ENCODE results near the gene MGAT1.
"Not testable (repeated sequence)": the region's sequence is repeated elsewhere in the genome, so short reads cannot be mapped to it uniquely, and the experiment has no call there.

Gene MGAT1

DNA sequence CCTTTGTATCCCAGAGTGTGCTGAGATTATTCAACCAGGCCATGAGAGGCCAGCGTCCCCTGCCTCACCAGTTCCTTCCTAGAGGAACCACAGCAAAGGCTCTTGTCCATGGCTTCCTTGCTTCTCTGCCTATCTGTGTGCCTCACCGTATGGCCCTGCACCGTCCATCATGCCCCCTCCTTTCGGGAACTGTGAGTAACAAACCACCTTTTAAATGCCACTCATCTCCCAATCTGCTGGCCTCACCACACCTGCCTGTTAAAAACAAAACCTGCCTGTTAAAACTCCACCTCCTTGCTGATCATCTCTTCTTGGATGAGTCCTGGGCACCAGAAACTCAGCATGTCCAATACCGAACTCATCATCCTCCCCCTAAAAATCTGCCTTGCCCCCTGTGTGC lies 58.4 kb downstream of the MGAT1 start:
- no peak for DNase-seq (ENCODE audit: low spot score)
- TF ChIP-seq, protein P1, sequence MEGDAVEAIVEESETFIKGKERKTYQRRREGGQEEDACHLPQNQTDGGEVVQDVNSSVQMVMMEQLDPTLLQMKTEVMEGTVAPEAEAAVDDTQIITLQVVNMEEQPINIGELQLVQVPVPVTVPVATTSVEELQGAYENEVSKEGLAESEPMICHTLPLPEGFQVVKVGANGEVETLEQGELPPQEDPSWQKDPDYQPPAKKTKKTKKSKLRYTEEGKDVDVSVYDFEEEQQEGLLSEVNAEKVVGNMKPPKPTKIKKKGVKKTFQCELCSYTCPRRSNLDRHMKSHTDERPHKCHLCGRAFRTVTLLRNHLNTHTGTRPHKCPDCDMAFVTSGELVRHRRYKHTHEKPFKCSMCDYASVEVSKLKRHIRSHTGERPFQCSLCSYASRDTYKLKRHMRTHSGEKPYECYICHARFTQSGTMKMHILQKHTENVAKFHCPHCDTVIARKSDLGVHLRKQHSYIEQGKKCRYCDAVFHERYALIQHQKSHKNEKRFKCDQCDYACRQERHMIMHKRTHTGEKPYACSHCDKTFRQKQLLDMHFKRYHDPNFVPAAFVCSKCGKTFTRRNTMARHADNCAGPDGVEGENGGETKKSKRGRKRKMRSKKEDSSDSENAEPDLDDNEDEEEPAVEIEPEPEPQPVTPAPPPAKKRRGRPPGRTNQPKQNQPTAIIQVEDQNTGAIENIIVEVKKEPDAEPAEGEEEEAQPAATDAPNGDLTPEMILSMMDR (IDR thresholded peaks at IDR 0.05; ENCODE audit: extremely low read depth, missing control alignments), result no peak

DNA sequence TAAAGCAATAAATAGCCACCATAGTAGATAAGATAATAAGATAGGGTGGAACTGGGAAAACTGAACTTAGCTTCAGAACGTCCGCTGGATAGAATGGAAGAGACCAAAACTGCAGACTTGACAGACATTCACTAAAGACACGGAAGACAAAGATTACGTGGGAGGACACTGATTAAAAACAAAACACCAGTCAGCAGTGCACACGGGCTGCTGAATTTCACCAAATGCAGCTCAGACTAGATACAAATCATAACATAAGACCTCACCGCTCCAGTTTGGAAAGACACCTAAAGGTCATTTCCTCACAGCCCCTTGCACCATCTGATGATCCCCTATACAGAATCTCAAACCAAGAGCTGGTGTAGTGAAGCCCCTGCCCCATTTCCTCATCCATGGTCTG lies 59.9 kb downstream of the MGAT1 start:
- TF ChIP-seq, protein P1 (IDR thresholded peaks at IDR 0.05; ENCODE audit: extremely low read depth, missing control alignments), result no peak

DNA sequence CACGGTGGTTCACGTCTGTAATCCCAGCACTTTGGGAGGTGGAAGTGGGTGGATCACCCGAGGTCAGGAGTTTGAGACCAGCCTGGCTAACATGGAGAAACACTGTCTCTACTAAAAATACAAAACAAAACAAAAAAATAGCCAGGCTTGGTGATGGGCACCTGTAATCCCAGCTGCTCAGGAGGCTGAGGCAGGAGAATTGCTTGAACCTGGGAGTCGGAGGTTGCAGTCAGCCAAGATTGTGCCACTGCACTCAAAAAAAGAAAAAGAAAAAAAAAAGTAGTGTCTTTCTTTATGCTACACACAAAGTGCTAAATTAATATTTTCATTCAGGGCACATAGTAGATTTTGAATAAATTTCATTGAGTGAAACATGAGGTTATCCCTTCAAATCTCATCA lies 61.7 kb downstream of the MGAT1 start:
- DNase-seq (ENCODE audit: low spot score), result not testable (repeated sequence)

More for the DNA sequence above, 59.9 kb downstream of the MGAT1 start:
- no peak for DNase-seq (ENCODE audit: low spot score)

DNA sequence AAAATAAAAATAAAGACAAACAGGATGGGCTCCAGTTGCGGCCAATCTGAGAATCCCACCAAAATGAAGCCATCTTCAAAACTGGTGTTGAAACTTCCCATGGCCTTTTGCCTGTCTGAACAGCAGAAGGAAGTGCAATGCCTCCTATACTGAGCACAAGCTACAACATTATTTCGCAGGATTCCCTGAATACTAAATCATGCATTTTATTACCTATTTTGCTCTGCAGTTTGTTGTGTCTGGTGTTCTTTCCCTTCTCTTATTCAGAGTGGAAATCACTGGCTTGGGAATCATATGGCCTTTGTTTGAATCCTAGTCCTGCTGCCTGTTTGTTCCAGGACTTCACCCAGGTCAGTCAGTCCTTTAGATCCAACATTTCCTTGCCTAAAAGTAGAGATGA lies 62.6 kb downstream of the MGAT1 start, which contains the start of gene OR2Y1:
TSS of gene OR2Y1 (minus strand) at position 101 of the 400 bp plus-strand sequence. CDS start at position 101, 0 bp downstream.
- TF ChIP-seq, protein P1 (IDR thresholded peaks at IDR 0.05; ENCODE audit: extremely low read depth, missing control alignments), result no peak
- DNase-seq (ENCODE audit: low spot score), result no peak

DNA sequence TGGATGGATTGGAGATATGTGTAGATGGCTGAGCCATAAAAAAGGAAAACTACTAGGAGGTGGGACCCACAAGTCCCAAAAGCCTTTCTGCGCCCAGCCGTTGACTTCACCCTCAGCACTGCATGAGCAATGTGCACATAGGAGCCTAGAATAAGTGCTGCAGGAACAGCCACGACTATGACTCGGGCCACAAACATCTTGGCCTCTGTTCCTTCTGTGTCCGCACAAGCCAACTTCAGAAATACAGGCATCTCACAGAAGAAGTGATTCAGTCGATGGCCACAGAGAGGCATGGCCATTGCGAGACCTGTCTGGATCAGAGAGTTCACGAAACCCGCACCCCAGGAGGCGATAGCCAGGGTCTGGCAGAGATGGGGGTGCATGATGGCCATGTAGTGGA lies 63.3 kb downstream of the MGAT1 start:
- TF ChIP-seq, protein P1 (IDR thresholded peaks at IDR 0.05; ENCODE audit: extremely low read depth, missing control alignments), result no peak
- no peak for DNase-seq (ENCODE audit: low spot score)

DNA sequence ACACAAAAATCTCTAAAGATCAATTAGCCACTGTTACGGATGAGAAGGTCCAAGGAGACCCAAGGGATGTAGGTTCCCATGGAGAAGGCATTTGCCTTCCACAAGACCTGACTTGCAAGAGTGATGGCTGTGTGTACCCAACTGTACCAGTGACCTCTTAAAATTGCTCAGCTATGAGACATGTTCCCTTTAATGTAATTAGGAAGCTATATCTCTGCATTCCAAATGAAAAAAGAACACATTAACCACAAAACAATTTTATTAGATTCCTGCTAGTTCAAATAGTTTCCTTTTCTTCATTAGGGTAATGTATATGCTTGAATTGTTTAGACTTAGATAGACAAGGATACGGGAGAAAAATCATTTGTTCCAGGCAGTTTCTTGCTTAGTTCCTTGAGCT lies 66.1 kb downstream of the MGAT1 start:
- no peak for DNase-seq (ENCODE audit: low spot score)
- TF ChIP-seq, protein P1 (IDR thresholded peaks at IDR 0.05; ENCODE audit: extremely low read depth, missing control alignments), result no peak

Measured in GM20000 (cell line).